H1 (cell line): Measurements from ENCODE around the gene RDM1. TPM values are rescaled to one million over a fixed set of nuclear protein-coding genes. Genes with fewer than 3 reads are reported as not detected.

Experiments used
- CHD7 ChIP-seq: fragments of 300-600 bp; sonication (generic); IDR thresholded peaks from 2 replicates; pipeline ENCODE4 v1.7.1; 2012; ENCODE audit warnings: low read length, moderate library complexity, mild to moderate bottlenecking, inconsistent platforms; ENCODE audit not compliant: insufficient replicate concordance
- ZNF274 ChIP-seq: IDR thresholded peaks from 2 replicates; pipeline ENCODE4 v1.7.0; 2012; ENCODE audit warnings: low read length, borderline replicate concordance; ENCODE audit errors: extremely low read depth
- polyA plus RNA-seq, 7 experiments: library from polyadenylated mRNA; depleted of rRNA in 3 of 7; stranded (reverse) in 5 of 7; unstranded in 2 of 7; fragments of >200 nt in 5 of 7; fragments of 200-250 nt in 2 of 7; gene quantifications; 1 replicate in 5 of 7; 2 replicates in 1 of 7; 4 replicates in 1 of 7; pipeline versions ENCODE4 v1.2.1 to v1.2.3, GENCODE V29; 2011 to 2013; ENCODE audit warnings: missing spikeins in 2 of 7, mixed read lengths in 2 of 7
- total RNA-seq: library from RNA; stranded (reverse); fragmentation: NEBNext Ultra II Directional; extraction: Animal tissue kit (Norgen Biotek cat#: 25700); gene quantifications from 2 replicates; pipeline ENCODE4 v1.2.1, GENCODE V29; 2021

The RDM1 gene
- total and polyA plus RNA-seq, 2 of the 8 experiments (the other 6 are each of a cell fraction or from before 2014, with no cell fraction given), result 7.3 to 9.7 TPM

DNA sequence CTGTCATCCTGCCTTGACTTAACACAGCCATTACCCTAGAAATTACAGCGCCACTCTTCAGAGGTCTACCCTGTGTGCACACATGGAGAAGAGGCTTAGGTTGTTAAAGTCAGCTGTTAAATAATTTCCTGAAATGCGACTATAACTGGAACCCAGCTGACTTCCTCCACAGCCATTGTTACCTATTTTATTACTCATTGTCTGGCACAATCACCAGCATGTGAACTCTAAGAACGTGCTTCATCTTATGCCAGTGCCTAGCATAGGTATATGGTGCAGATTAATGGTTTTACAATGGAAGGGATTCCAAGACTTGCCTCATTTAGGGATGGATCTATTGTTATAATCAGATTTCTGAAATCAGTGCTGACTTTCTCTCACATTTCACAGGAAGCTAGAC, 11.9 kb downstream of the RDM1 start (continued):
- TF ChIP-seq CHD7 (no peak), ZNF274 (no peak)
